Measurements from ENCODE around the gene PARL. TPM values are rescaled to one million over a fixed set of nuclear protein-coding genes. Genes with fewer than 3 reads are reported as not detected.

PARL gene
- total RNA-seq, 1 donor from 2014 or later: 70.5 TPM

DNA sequence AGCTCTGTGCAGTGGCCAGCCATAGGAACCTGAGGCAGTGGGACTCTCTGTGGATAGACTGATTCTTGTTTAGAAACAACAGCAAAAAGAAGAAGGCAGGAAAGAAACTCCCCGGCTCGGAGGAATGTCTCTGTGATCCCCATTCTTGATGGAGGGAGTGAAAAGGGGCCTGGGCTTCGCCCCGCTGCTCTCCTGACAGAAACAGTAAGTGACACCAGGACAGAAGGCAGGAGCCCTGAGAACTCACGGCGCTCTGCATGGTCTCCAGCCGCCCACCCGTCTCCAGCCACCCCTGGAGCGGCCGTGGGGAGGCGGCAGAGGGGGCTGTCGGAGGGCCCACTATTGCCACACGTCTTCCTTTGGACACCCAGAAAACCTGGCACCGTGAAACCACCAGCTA lies 35.7 kb upstream of the PARL start:
- Mint-ChIP-seq H3K9me3 (no peaks in the 10 kb centered on the region), H3K36me3 (peaks cover 16% of the 10 kb centered on the region), H3K27me3 (ENCODE audit: insufficient read depth, low read depth) (peaks cover 2% of the 10 kb centered on the region), H3K4me3 (no peak overlapping the region), H3K4me1 (no peaks in the 10 kb centered on the region), H3K27ac (no peak overlapping the region)
- Histone ChIP-seq H3K27me3 (no peaks in the 10 kb centered on the region), H3K4me2 (no peak overlapping the region), H2AFZ (replicated peaks) (no peak overlapping the region), H3K36me3 (no peaks in the 10 kb centered on the region), H3K9ac (no peak overlapping the region), H4K20me1 (ENCODE audit: low read depth) (no peaks in the 10 kb centered on the region), H3K79me2 (ENCODE audit: low read depth) (no peaks in the 10 kb centered on the region), H3F3A (ENCODE audit: low read depth) (no peaks in the 10 kb centered on the region), H3K9me3 (ENCODE audit: low read depth) (no peaks in the 10 kb centered on the region), H3K4me3 (no peak overlapping the region), H3K27ac (no peak overlapping the region), H3K4me1 (no peaks in the 10 kb centered on the region)
- TF ChIP-seq EZH2 (IDR thresholded peaks at IDR 0.05) (no peak), EZH2phosphoT487 (IDR thresholded peaks at IDR 0.05) (no peak)
- TF ChIP-seq, protein P1, sequence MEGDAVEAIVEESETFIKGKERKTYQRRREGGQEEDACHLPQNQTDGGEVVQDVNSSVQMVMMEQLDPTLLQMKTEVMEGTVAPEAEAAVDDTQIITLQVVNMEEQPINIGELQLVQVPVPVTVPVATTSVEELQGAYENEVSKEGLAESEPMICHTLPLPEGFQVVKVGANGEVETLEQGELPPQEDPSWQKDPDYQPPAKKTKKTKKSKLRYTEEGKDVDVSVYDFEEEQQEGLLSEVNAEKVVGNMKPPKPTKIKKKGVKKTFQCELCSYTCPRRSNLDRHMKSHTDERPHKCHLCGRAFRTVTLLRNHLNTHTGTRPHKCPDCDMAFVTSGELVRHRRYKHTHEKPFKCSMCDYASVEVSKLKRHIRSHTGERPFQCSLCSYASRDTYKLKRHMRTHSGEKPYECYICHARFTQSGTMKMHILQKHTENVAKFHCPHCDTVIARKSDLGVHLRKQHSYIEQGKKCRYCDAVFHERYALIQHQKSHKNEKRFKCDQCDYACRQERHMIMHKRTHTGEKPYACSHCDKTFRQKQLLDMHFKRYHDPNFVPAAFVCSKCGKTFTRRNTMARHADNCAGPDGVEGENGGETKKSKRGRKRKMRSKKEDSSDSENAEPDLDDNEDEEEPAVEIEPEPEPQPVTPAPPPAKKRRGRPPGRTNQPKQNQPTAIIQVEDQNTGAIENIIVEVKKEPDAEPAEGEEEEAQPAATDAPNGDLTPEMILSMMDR (IDR thresholded peaks at IDR 0.05): no peak
- DNase-seq (ENCODE audit: low spot score): no peak

DNA sequence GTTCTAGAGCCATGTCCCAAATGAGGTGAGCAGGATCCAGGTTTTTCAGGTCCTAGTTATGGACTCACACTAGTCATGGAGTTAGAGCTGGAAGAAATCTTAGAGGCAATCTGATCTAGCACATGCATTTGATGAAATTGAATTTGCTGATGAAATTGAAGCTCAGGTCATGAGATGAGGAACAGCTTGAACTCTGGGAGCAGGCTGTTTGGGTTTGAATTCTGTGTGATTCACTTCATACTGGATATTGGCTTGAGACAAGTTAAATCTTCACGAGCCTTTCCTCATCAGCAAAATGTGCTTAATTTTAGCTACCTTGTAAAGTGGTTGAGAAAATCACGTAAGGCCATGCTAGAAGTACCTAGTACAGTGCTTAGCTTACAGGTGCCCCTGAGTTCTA lies 33.5 kb upstream of the PARL start:
- no peak for TF ChIP-seq EZH2phosphoT487 (IDR thresholded peaks at IDR 0.05)
- TF ChIP-seq, protein P1 (IDR thresholded peaks at IDR 0.05): no peak
- TF ChIP-seq EZH2 (IDR thresholded peaks at IDR 0.05): no peak
- no peak overlapping the region for H3K27ac ChIP-seq
- H3K27ac Mint-ChIP-seq: no peak overlapping the region
- no peak overlapping the region for H3K4me3 Mint-ChIP-seq
- H3K36me3 Mint-ChIP-seq: peaks cover 10% of the 10 kb centered on the region
- H3K4me1 ChIP-seq: no peaks in the 10 kb centered on the region
- DNase-seq (ENCODE audit: low spot score): no peak
- H3K9me3 ChIP-seq (ENCODE audit: low read depth): no peaks in the 10 kb centered on the region
- no peak overlapping the region for H3K4me3 ChIP-seq
- no peaks in the 10 kb centered on the region for H3F3A ChIP-seq (ENCODE audit: low read depth)
- H3K27me3 ChIP-seq: no peaks in the 10 kb centered on the region
- H2AFZ ChIP-seq (replicated peaks): no peak overlapping the region
- peaks cover 5% of the 10 kb centered on the region for H3K27me3 Mint-ChIP-seq (ENCODE audit: insufficient read depth, low read depth)
- H3K4me2 ChIP-seq: no peak overlapping the region
- no peaks in the 10 kb centered on the region for H3K9me3 Mint-ChIP-seq
- H3K36me3 ChIP-seq: no peaks in the 10 kb centered on the region
- peaks cover 1% of the 10 kb centered on the region for H3K4me1 Mint-ChIP-seq
- H4K20me1 ChIP-seq (ENCODE audit: low read depth): no peaks in the 10 kb centered on the region
- H3K79me2 ChIP-seq (ENCODE audit: low read depth): no peaks in the 10 kb centered on the region
- no peak overlapping the region for H3K9ac ChIP-seq

DNA sequence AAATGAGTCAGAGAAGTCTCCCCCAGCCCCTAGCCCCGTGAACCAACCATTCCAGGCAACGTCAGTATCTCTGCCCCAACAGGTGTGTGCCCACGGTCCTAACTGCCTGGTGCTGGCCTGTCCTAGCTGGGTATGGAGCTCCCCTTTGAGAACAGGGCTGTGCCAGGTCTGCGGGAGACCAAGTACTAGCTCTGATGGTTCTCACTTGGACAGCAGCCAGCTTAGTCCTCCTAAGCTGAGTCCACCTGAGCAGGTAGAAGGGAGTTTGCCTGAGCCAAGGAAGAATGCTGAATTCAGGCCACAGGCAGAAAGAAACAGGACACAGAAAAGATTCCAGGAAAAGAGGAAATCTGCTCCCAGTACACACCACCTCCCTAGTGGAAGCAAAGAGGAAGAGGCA lies 33.1 kb upstream of the PARL start:
- no peaks in the 10 kb centered on the region for H4K20me1 ChIP-seq (ENCODE audit: low read depth)
- no peak overlapping the region for H2AFZ ChIP-seq (replicated peaks)
- no peak for DNase-seq (ENCODE audit: low spot score)
- H3K36me3 ChIP-seq: no peaks in the 10 kb centered on the region
- TF ChIP-seq EZH2 (IDR thresholded peaks at IDR 0.05) (no peak), EZH2phosphoT487 (IDR thresholded peaks at IDR 0.05) (no peak)
- TF ChIP-seq, protein P1 (IDR thresholded peaks at IDR 0.05): no peak
- no peak overlapping the region for H3K27ac ChIP-seq
- H3K9me3 ChIP-seq (ENCODE audit: low read depth): no peaks in the 10 kb centered on the region
- no peaks in the 10 kb centered on the region for H3K27me3 ChIP-seq
- no peak overlapping the region for H3K9ac ChIP-seq
- Mint-ChIP-seq H3K4me1 (peaks cover 3% of the 10 kb centered on the region), H3K4me3 (no peak overlapping the region), H3K27ac (no peak overlapping the region), H3K36me3 (peaks cover 8% of the 10 kb centered on the region), H3K27me3 (ENCODE audit: insufficient read depth, low read depth) (peaks cover 6% of the 10 kb centered on the region), H3K9me3 (no peaks in the 10 kb centered on the region)
- no peak overlapping the region for H3K4me3 ChIP-seq
- no peaks in the 10 kb centered on the region for H3K4me1 ChIP-seq
- no peak overlapping the region for H3K4me2 ChIP-seq
- no peaks in the 10 kb centered on the region for H3F3A ChIP-seq (ENCODE audit: low read depth)
- H3K79me2 ChIP-seq (ENCODE audit: low read depth): no peaks in the 10 kb centered on the region

Measured in neural progenitor cell (in vitro differentiated cells).